HG02852 (cell line): ENCODE data around the gene RPN2.

Experiments
- ATAC-seq: cut with Tn5 transposase; IDR thresholded peaks from one replicate; pipeline ENCODE4 v1.9.1; 2021; ENCODE audit warnings: mild to moderate bottlenecking, moderate library complexity; ENCODE audit not compliant: unreplicated experiment

The RPN2 gene

DNA sequence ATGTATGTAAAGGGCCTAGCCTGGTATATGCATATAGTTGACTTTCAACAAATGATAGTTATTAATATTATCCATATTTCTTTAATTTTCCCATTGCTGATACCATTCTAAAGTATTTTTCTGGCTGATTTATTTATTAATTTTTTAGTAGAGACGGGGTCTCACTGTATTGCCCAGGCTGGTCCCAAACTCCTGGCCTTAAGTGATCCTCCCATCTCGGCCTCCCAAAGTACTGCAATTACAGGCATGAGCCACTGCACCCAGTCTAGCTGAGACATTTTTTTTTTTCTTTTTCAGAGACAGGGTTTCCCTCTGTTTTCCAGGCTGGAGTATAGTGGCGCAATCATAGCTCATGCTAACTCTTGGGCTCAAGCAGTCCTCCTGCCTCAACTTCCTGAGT is 30.1 kb downstream of the RPN2 start:
- no peak for ATAC-seq

DNA sequence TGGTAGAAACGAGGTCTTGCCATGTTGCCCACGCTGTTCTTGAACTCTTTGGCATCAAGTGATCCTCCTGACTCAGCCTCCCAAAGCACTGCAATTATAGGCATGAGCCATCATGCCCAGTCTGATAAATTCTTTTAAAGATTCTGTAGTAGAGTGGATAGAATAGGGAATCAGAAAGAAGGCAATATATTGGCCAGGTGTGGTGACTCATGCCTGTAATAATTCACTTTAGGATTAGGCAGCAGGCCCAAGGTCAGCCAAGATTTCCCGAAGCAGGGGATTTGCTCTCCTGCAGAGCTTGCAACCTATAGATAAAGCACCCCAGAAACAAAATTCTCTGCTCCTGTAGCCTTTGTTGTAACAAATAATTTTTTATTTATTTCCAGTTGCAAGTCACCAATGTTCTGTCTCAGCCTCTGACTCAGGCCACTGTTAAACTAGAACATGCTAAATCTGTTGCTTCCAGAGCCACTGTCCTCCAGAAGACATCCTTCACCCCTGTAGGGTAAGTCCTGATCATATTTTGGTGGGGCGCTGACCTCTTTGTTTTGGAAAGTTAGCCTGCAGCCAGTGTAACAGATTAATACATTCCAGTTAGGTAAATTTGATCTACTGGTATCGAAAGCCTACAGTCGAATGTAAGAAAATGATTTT is 30.7 kb downstream of the RPN2 start:
- no peak for ATAC-seq

DNA sequence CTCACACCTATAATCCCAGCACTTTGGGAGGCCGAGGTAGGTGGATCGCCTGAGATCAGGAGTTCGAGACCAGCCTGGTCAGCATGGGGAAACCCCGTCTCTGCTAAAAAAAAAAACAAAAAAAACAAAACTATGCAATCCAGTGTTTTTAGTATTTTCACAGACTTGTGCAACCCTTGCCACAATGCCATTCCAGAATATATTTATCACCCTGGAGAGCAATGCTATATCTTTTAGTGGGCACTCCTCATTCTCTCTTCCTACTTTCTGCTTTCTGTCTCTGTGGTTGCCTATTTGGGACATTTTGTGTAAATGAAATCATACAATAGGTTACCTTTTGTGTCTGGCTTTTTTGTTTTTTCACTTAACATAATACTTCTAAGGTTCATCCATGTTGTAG is 39.3 kb downstream of the RPN2 start:
- no peak for ATAC-seq

DNA sequence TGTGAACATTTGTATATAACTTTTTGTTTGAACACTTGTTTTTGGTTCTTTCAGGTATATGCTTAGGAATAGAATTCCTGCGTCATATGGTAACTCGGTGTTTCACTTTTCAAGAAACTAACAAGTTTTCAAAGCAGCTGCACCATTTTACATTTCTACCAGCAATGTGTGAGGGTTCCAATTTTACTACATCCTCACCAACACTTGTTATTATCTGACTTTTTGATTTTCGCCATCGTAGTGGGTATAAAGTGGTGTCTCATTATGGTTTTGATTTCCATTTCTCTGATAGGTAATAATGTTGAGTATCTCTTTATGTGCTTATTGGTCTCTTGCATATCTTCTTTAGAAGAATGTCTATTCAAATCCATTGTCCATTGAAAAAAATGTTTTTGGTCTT is 39.8 kb downstream of the RPN2 start:
- ATAC-seq, result no peak

DNA sequence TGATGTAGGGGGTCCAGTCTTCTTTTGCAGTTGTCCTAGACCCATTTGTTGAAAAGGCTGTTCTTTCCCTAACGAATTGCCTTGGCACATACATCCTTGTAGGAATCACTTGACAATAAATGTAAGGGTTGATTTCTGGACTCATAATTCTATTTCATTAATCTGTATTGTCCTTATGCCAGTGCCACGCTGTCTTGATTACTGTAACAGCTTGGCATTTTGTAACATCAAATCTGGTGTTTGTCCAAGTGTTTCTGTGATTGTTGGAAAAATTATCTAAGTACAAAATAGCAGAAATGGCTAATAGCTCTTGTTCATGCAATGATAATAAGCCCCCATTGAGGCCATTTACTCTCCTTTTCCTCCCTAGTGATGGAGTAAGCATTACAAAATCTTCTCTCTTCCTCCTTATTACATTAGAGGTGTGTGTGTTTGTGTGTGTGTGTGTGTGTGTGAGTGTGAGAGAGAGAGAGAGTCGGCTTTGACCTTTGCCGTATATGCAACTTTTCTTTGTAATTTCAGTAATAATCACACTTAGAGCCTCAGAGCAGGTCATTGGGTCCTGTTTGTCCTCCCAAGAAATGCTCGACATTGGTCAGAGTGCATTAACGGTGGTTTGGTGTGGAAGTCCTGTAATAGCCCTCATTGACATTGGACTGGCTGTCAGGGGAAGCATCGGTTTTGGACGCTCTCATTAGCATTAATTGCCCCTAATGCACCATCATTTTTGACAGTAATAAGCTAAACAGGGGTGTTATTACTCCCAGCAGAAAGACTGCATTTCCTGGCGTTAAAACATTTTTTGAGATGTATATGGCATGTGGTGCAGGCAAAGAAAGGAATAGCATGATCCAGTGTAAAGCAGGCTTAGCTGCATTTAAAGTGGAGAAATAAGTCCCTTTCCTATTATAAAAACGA is 40.9 kb downstream of the RPN2 start:
- ATAC-seq, result no peak

DNA sequence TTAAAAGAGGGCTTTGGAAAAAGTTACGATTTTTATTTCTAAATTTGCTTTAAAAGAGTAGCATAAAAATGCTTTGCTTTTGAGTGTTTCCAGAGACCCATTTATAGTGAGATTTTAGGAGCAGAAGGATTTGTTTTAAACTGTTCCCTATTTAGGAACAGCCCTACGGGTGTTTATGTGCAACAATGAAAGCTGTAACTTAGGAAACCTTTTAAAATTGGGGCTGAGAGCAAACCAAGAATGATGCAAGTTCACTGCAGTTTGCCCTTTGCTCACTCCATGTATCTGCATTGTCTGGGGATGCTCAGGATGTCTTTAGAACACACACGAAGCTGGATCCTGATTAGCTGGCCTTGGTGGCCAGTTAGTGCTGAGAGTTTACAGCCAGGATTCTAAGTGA is 41.6 kb downstream of the RPN2 start:
- ATAC-seq, result no peak

DNA sequence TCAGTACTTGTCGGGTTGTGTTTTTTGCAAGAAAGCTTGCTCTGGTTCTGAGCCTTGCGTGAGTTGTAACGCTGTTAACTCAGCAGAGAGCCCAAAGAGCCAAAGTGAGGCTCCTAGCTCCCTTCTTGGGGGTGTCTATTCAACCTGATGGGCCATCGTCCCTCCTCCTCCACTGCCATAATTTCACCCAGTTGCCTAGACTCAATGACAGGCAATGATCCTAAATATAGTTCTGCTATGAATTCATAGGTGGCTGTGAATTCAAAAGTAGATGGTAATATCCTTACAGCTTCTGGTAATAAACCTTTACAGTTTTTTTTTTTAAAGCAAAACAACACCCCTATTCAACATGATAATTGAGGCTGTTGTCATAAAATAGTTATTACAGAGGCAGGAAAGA is 43.0 kb downstream of the RPN2 start:
- ATAC-seq, result no peak

DNA sequence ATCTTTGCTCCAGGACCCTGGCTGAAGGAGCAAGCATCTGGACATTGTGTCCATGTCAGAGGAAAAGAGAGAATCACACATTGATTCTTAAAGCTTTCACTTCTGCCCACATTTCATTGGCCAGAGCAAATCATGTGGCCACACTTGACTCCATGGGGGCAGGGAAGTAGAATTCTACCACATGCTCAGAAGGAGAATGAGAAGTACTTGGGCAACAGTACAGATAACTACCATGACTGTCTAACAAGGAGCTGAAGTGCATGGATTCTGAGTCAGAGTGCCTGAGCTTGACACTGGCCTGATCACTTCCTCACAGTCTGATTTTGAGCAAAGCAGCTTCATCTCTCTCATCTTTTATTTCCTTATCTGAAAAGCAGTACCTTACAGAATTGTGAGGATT is 43.9 kb downstream of the RPN2 start:
- ATAC-seq, result no peak

DNA sequence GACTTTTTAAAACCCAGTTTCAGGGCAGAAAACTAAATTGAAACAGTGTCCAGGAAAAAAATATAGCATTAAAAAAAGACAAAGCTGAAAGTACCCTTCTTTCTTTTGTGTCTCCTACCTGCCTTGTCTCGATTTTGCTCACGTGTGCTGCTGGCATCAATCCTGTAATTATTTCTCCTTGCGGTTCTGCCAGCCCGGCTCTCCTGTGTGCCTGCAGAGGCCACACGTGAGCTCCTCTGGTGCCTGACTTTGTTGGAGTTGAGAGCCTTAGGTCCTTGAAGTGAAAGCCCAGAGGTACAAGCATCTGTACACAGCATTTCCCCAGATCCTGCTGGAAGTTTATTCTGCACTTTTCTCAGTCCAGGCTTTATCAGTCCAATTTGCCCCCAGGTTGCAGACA is 46.0 kb downstream of the RPN2 start:
- ATAC-seq, result no peak

DNA sequence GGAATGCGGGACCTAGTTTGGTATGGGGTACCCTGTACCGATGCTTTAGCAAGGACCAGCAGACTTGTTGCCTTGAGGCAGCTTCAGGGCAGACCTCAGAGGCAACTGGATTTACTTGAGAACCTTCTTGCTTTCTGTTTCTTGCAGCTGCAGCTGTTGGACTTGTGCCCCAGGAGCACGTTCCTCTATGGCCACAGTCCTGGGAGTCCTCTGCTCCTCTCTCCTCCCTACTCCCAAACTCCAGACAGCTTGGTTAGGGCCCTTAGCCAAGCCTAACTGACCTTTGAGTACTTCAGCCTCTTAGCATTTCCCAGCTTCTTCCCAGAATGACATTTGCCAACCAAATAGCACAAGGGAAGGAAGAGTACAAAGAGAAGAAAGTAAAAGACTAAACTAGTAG is 47.8 kb downstream of the RPN2 start:
- ATAC-seq, result no peak

DNA sequence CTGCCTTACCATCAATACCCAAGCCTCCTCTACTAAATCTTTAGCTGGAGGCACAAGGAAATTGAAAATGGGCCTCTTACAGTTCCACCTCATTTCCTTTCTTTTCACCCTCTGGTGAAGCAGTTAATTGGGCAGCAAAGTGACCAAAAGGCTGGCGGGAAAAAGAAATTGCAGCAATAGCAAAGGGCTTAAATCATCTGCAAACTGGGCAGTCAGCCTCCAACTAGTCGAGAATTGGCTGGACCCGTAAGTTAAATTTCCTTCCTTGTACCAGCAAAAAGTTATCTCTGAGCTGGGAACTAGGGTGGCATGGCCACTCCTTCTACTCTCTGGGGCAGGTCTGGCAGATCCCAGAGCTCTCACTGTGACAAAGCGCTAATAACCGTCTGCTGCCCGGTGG is 49.0 kb downstream of the RPN2 start:
- no peak for ATAC-seq

DNA sequence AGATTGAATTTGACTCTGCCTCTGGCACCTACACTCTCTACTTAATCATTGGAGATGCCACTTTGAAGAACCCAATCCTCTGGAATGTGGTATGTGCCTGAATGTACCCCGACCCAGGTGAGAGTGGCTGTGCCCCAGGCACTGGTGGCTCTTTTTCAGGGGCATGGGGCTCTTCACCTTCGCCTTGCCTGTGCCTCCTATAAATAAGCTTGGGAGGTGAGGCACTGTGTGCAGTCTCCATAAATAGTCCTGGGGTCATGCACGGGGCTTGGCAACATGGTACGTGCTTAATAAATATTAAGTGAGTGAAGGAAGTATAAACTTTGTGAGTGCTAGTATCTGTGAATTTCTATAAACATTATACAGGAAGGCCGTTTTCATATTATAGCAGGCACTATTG is 49.5 kb downstream of the RPN2 start:
- no peak for ATAC-seq

DNA sequence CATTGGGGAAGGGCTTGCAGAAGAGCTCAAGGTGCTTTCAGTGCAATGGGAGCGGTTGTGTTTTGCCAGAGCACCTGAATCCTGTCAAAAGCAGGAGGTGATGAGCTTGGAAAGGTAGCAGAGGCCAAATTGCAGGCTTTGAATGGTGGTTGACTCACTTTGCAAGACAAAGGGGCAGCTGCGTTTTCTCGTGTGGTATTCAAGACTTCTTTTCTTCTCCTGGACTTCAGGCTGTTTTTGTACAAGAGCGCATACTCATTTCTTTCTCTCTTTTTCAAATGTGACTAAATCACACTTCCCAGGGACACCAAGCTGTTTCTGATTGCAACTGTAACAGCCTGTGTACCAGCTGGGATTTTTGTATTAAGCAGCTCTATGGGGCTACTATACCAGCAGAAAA is 50.2 kb downstream of the RPN2 start:
- no peak for ATAC-seq

DNA sequence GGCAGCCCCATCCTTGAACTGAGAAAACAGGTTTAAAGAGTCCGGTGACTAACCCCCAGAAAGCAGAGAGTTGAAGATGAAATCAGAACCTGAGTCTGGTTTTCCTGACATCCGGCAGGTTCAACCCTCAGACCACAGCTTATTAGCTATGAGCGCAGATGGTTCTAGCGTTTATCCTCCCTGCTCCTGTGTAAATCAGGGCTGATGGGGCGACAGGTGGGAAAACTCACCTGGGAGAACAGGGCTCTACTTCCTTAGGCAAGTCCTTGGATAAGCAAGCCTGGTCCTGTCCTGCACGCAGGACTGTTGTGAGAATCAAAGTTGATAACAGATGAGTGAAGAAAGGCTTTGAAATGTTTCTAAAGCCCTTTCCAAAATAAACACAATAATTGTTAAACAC is 51.1 kb downstream of the RPN2 start:
- ATAC-seq, result no peak

DNA sequence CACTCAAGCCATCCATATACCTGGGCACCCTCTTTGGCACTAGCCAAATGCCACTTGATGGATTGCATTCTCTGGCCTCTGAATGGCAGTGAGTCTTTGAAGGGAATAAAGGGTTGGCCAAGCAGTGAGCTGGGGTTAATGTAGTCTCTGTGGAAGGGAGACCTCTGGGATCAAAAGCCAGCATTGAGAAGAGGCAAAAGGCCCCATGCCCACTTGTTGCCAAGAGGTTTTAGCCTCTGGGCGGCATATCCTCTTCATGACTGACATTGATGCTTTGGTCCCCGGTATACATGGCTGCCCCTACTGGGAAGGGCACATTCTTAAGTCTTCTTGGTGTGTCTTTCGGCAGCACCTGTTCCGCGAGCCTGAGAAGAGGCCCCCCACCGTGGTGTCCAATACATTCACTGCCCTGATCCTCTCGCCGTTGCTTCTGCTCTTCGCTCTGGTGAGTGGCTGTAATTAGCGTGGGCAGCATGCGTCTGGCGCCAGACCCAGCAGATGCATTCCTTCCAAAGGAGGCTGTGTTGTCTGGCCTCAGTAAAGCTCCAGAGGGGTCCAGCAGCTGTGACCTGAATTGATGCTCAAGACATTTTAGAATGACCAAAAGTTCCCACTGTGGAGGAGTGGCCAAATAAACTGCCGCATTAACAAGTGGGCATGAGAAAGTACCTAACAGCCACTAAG is 53.0 kb downstream of the RPN2 start:
- ATAC-seq, result no peak

DNA sequence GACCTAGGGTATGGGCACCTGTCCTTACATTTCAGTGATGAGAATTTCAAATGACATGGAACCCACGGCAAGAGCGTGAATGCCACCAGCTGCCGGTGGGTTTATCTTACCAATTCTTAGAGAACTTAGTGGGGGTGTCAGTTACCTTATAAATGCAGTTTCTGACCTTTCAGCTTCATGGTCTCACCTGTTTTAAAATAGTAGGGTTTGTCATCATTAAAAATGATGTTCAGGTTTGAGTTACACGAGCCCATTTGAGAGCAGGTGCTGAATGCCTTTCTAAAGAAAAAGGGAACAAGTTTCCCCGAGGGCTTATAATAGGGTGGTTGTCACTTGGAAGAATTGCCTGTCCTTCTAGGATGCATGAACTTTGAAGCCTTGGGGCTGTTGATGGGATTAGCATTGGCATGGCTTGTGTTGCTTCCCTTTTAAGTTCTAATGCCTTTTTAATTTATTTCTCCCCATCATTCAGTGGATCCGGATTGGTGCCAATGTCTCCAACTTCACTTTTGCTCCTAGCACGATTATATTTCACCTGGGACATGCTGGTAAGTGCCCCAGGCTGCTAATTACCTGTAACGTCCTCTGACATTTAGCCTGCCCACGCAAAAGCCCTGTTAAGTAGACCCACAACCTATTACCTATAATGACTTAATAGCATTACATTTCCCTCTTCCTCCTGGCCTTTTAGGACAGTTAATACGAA is 54.6 kb downstream of the RPN2 start:
- ATAC-seq, result no peak

DNA sequence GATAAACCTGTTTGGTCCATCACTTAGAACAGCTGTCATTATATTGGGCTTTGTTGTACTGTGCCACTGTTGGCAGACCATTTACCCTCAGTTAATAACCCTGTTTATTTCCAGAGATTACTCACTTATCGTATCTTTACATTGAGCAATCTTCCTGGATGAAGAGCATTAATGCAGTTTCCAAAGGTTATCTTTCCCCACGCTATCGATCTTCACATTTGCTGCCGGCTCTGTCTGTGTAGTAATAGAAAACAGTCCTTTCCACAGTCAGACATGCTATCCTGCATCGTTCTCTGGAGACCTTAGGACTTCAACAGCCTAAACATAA is 55.1 kb downstream of the RPN2 start:
- ATAC-seq, result no peak

DNA sequence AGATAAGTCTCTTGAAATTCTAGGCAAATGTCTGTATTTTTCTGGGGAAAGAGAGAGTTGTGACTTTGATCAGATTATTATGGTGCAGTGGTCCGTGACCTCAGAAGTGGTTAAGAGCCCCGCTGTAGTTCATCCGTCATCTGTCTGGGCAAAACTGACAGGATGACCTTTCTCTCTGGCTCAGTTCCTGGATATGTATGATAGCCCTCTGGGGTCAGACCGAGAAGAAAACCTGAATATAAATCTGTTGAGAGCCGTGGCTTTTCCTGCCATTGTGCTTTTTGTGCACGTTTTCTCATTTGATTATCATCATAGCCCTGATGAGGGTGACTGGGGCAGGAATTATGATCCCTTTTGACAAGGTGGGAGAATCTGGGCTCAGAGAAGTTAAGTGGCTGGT is 55.9 kb downstream of the RPN2 start:
- ATAC-seq, result no peak

DNA sequence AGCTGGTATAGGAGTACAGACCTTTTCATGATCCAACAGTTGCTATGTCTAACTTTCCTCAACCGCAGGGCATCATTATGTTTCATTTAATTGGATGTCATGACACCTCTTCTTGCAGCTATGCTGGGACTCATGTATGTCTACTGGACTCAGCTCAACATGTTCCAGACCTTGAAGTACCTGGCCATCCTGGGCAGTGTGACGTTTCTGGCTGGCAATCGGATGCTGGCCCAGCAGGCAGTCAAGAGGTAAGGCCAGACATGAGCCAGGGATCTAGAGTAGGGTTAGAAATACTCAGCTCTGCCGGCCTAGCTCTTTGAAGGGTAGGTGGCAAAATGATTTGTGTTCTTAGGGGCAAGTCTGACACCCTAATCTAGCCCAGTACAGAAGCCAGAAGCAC is 57.3 kb downstream of the RPN2 start:
- no peak for ATAC-seq

DNA sequence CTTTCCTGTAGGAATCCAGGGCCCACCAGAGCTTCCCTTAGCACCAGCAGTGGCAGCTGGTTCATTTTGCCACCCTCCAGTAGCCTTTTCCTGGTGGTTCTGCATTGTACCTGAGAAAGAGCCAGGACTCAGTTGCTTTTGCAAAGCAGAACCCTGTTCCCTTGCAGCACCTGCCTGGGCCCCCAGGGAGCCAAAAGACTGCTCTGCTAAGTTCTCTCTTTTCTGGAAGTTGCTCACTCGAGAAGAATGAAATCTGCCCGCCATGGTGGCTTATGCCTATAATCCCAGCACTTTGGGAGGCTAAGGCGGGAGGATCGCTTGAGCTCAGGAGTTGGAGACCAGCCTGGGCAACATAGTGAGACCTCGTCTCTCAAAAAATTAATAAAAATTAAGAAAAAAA is 58.5 kb downstream of the RPN2 start:
- no peak for ATAC-seq

DNA sequence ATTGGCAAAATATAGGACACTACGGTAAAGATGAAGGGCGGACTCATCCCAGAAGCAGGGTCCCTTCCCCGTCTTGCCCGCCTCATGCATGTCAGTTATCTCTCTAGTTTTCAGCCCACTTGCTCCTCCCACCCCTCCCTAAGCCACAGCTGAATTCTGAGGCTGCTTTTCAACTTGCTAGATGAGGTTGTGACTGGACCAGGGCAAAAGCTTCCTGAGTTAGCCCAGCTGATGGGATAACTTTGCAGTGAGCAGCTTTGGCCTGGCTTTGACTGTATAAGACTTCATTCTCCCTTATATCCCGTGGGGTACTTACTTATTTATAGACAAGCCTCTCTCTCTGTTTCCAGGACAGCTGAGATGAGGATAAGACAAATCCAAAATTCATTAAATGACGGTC is 59.3 kb downstream of the RPN2 start:
- ATAC-seq, result no peak
